Measurements from ENCODE around the gene GCSAM. TPM values are rescaled to one million over a fixed set of nuclear protein-coding genes. Genes with fewer than 3 reads are reported as not detected.

Gene GCSAM
- total and polyA plus RNA-seq, 2 experiments from 2014 or later = 0.86 TPM; not detected in 1

GRCh38 chr3:112078125-112079083 is 54.6 kb downstream of the GCSAM start:
- H3K36me3 Mint-ChIP-seq (ENCODE audit: low read depth) = no peaks in the 10 kb centered on the region
- no peak for ATAC-seq

GRCh38 chr3:112074616-112075497 is 58.2 kb downstream of the GCSAM start:
- ATAC-seq = peak; percentile 64
- peaks cover 4% of the 10 kb centered on the region; the same call in 1 of the 3 replicates for H3K9me3 Mint-ChIP-seq
- H3K4me3 Mint-ChIP-seq = no peak overlapping the region

More at GRCh38 chr3:112078125-112079083, 54.6 kb downstream of the GCSAM start:
- Mint-ChIP-seq H3K4me3 (no peak overlapping the region), H3K4me1 (peaks cover 12% of the 10 kb centered on the region), H3K27me3 (ENCODE audit: insufficient read depth, low read depth, poor library complexity) (peaks cover 1% of the 10 kb centered on the region), H3K27ac (no peak overlapping the region), H3K9me3 (no peaks in the 10 kb centered on the region)
- no peaks in the 10 kb centered on the region for H3K79me2 ChIP-seq (replicated peaks; ENCODE audit: insufficient read depth)
- H3K36me3 ChIP-seq (ENCODE audit: insufficient read depth) = no peaks in the 10 kb centered on the region
- no peak overlapping the region for H2AFZ ChIP-seq
- no peaks in the 10 kb centered on the region for H3K9me2 ChIP-seq (ENCODE audit: insufficient read depth)
- no peaks in the 10 kb centered on the region for H3K27me3 ChIP-seq (ENCODE audit: insufficient read depth)
- no peak for TF ChIP-seq STAT1 (IDR thresholded peaks at IDR 0.05; ENCODE audit: unreplicated experiment)
- no peak for TF ChIP-seq JUNB (IDR thresholded peaks at IDR 0.05; ENCODE audit: unreplicated experiment)
- peaks cover 7% of the 10 kb centered on the region; the same call in 1 of the 2 replicates for H3K4me1 ChIP-seq (ENCODE audit: insufficient read depth)
- no peak overlapping the region for H3K27ac ChIP-seq (ENCODE audit: low read depth)
- no peak overlapping the region for H3K4me3 ChIP-seq
- H3F3A ChIP-seq (replicated peaks; ENCODE audit: low read depth) = no peaks in the 10 kb centered on the region
- no peak overlapping the region for H3K4me2 ChIP-seq
- no peaks in the 10 kb centered on the region for H4K20me1 ChIP-seq (replicated peaks; ENCODE audit: insufficient read depth)
- DNase-seq (ENCODE audit: low spot score) = no peak

More at GRCh38 chr3:112074616-112075497, 58.2 kb downstream of the GCSAM start:
- Histone ChIP-seq H3K27ac (ENCODE audit: low read depth) (no peak overlapping the region), H3F3A (replicated peaks; ENCODE audit: low read depth) (no peaks in the 10 kb centered on the region), H3K79me2 (replicated peaks; ENCODE audit: insufficient read depth) (no peaks in the 10 kb centered on the region), H3K27me3 (ENCODE audit: insufficient read depth) (no peaks in the 10 kb centered on the region), H3K9me2 (ENCODE audit: insufficient read depth) (no peaks in the 10 kb centered on the region), H3K36me3 (ENCODE audit: insufficient read depth) (no peaks in the 10 kb centered on the region), H2AFZ (peak overlapping the region; percentile 89), H4K20me1 (replicated peaks; ENCODE audit: insufficient read depth) (no peaks in the 10 kb centered on the region), H3K4me1 (ENCODE audit: insufficient read depth) (peaks cover 7% of the 10 kb centered on the region; the same call in 1 of the 2 replicates), H3K4me3 (no peak overlapping the region), H3K4me2 (no peak overlapping the region)
- TF ChIP-seq CREB1 (CRISPR knock-in tag; IDR thresholded peaks at IDR 0.05; ENCODE audit: low read depth) = no peak
- TF ChIP-seq EZH2 (IDR thresholded peaks at IDR 0.05; ENCODE audit: low read depth, unreplicated experiment) = no peak
- TF ChIP-seq ZNF462 (CRISPR knock-in tag; IDR thresholded peaks at IDR 0.05) = no peak
- TF ChIP-seq NANOG (IDR thresholded peaks at IDR 0.05; ENCODE audit: borderline replicate concordance) = no peak
- no peak for TF ChIP-seq JUNB (IDR thresholded peaks at IDR 0.05; ENCODE audit: unreplicated experiment)
- no peak for DNase-seq (ENCODE audit: low spot score)
- Mint-ChIP-seq H3K27ac (no peak overlapping the region), H3K4me1 (peaks cover 12% of the 10 kb centered on the region), H3K36me3 (ENCODE audit: low read depth) (no peaks in the 10 kb centered on the region), H3K27me3 (ENCODE audit: insufficient read depth, low read depth, poor library complexity) (peaks cover 1% of the 10 kb centered on the region)

Data from GM23338 (cell line).